H1 (cell line): ENCODE results near the gene PREX1. TPM values are rescaled to one million over a fixed set of nuclear protein-coding genes. Genes with fewer than 3 reads are reported as not detected.

Experiments used
- CEBPB ChIP-seq: IDR thresholded peaks from 2 replicates; pipeline ENCODE4 v1.6.1; 2012; ENCODE audit warnings: low read depth, low read length
- CTBP2 ChIP-seq: IDR thresholded peaks from 2 replicates; pipeline ENCODE4 v1.7.0; 2011; ENCODE audit warnings: borderline replicate concordance, mild to moderate bottlenecking, moderate library complexity, mixed read lengths, low read length; ENCODE audit not compliant: insufficient read depth, insufficient read length
- EGR1 ChIP-seq: IDR thresholded peaks from 2 replicates; pipeline ENCODE4 v1.6.1; 2011; ENCODE audit warnings: low read depth, low read length, borderline replicate concordance
- MAFK ChIP-seq: IDR thresholded peaks from 2 replicates; pipeline ENCODE4 v1.6.1; 2012; ENCODE audit warnings: low read depth, mild to moderate bottlenecking, improper control_type of control experiment, low read length
- SAP30 ChIP-seq: fragments of 300-600 bp; sonication (generic); IDR thresholded peaks from 2 replicates; pipeline ENCODE4 v1.7.1; 2012; ENCODE audit warnings: low read length, moderate library complexity, mild to moderate bottlenecking, inconsistent platforms; ENCODE audit not compliant: insufficient read depth, insufficient replicate concordance
- SIX5 ChIP-seq: IDR thresholded peaks from 2 replicates; pipeline ENCODE4 v1.6.1; 2011; ENCODE audit warnings: mild to moderate bottlenecking, low read depth, low read length
- TCF12 ChIP-seq: IDR thresholded peaks from 2 replicates; pipeline ENCODE4 v1.6.1; 2011; ENCODE audit warnings: low read depth, mild to moderate bottlenecking, low read length
- polyA plus RNA-seq, 7 experiments: library from polyadenylated mRNA; depleted of rRNA in 3 of 7; stranded (reverse) in 5 of 7; unstranded in 2 of 7; fragments of >200 nt in 5 of 7; fragments of 200-250 nt in 2 of 7; gene quantifications; 1 replicate in 5 of 7; 2 replicates in 1 of 7; 4 replicates in 1 of 7; pipeline versions ENCODE4 v1.2.1 to v1.2.3, GENCODE V29; 2011 to 2013; ENCODE audit warnings: missing spikeins in 2 of 7, mixed read lengths in 2 of 7
- total RNA-seq: library from RNA; stranded (reverse); fragmentation: NEBNext Ultra II Directional; extraction: Animal tissue kit (Norgen Biotek cat#: 25700); gene quantifications from 2 replicates; pipeline ENCODE4 v1.2.1, GENCODE V29; 2021
- TF ChIP-seq, protein P1 (sequence below): fragments of 300-600 bp; sonication (generic); IDR thresholded peaks from 2 replicates; pipeline ENCODE4 v1.7.1; 2012; ENCODE audit warnings: low read length, moderate library complexity, mild to moderate bottlenecking, inconsistent platforms; ENCODE audit not compliant: insufficient replicate concordance

The PREX1 gene
- total and polyA plus RNA-seq, 2 of the 8 experiments (the other 6 are each of a cell fraction or from before 2014, with no cell fraction given) = 10.7 to 12.8 TPM

DNA sequence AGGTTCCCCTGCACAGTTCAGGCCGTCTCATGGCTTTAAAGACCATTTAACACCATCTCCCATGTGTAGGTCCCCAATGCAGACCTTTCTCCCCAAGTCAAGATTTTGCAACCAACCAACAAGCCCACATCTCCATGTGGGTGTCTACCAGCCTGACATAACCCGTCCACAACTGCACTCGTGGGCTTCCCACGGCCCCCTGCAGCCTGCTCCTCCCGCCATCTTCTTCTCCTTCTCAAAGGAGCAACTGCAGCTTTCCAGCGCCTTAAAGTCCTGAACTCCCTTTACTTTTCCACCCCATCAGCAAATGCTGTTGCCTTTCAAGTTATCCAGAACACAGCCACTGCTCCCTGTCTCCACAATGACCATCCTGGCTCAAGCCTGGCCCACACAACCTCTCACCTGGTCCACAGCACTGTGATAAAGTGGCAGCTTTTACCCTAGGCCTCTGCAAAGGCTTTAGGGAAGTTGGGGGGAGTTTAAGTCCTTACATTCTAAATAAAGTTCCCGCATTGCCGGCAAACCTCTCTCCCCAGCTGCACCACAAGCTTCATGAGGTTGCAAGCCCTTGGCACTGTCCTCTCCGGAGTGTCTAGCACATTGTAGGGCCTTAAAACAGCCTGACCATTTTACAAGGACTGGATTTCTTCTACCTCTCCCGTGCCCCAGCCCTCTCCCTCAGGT is 140.5 kb downstream of the PREX1 start (continued):
- TF ChIP-seq, protein P1, sequence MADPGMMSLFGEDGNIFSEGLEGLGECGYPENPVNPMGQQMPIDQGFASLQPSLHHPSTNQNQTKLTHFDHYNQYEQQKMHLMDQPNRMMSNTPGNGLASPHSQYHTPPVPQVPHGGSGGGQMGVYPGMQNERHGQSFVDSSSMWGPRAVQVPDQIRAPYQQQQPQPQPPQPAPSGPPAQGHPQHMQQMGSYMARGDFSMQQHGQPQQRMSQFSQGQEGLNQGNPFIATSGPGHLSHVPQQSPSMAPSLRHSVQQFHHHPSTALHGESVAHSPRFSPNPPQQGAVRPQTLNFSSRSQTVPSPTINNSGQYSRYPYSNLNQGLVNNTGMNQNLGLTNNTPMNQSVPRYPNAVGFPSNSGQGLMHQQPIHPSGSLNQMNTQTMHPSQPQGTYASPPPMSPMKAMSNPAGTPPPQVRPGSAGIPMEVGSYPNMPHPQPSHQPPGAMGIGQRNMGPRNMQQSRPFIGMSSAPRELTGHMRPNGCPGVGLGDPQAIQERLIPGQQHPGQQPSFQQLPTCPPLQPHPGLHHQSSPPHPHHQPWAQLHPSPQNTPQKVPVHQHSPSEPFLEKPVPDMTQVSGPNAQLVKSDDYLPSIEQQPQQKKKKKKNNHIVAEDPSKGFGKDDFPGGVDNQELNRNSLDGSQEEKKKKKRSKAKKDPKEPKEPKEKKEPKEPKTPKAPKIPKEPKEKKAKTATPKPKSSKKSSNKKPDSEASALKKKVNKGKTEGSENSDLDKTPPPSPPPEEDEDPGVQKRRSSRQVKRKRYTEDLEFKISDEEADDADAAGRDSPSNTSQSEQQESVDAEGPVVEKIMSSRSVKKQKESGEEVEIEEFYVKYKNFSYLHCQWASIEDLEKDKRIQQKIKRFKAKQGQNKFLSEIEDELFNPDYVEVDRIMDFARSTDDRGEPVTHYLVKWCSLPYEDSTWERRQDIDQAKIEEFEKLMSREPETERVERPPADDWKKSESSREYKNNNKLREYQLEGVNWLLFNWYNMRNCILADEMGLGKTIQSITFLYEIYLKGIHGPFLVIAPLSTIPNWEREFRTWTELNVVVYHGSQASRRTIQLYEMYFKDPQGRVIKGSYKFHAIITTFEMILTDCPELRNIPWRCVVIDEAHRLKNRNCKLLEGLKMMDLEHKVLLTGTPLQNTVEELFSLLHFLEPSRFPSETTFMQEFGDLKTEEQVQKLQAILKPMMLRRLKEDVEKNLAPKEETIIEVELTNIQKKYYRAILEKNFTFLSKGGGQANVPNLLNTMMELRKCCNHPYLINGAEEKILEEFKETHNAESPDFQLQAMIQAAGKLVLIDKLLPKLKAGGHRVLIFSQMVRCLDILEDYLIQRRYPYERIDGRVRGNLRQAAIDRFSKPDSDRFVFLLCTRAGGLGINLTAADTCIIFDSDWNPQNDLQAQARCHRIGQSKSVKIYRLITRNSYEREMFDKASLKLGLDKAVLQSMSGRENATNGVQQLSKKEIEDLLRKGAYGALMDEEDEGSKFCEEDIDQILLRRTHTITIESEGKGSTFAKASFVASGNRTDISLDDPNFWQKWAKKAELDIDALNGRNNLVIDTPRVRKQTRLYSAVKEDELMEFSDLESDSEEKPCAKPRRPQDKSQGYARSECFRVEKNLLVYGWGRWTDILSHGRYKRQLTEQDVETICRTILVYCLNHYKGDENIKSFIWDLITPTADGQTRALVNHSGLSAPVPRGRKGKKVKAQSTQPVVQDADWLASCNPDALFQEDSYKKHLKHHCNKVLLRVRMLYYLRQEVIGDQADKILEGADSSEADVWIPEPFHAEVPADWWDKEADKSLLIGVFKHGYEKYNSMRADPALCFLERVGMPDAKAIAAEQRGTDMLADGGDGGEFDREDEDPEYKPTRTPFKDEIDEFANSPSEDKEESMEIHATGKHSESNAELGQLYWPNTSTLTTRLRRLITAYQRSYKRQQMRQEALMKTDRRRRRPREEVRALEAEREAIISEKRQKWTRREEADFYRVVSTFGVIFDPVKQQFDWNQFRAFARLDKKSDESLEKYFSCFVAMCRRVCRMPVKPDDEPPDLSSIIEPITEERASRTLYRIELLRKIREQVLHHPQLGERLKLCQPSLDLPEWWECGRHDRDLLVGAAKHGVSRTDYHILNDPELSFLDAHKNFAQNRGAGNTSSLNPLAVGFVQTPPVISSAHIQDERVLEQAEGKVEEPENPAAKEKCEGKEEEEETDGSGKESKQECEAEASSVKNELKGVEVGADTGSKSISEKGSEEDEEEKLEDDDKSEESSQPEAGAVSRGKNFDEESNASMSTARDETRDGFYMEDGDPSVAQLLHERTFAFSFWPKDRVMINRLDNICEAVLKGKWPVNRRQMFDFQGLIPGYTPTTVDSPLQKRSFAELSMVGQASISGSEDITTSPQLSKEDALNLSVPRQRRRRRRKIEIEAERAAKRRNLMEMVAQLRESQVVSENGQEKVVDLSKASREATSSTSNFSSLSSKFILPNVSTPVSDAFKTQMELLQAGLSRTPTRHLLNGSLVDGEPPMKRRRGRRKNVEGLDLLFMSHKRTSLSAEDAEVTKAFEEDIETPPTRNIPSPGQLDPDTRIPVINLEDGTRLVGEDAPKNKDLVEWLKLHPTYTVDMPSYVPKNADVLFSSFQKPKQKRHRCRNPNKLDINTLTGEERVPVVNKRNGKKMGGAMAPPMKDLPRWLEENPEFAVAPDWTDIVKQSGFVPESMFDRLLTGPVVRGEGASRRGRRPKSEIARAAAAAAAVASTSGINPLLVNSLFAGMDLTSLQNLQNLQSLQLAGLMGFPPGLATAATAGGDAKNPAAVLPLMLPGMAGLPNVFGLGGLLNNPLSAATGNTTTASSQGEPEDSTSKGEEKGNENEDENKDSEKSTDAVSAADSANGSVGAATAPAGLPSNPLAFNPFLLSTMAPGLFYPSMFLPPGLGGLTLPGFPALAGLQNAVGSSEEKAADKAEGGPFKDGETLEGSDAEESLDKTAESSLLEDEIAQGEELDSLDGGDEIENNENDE = no peak
- no peak for TF ChIP-seq MAFK
- no peak for TF ChIP-seq CTBP2
- no peak for TF ChIP-seq TCF12
- TF ChIP-seq SAP30 = no peak
- no peak for TF ChIP-seq SIX5
- no peak for TF ChIP-seq EGR1
- no peak for TF ChIP-seq CEBPB
